Measurements from ENCODE around the gene ST8SIA4.

DNA sequence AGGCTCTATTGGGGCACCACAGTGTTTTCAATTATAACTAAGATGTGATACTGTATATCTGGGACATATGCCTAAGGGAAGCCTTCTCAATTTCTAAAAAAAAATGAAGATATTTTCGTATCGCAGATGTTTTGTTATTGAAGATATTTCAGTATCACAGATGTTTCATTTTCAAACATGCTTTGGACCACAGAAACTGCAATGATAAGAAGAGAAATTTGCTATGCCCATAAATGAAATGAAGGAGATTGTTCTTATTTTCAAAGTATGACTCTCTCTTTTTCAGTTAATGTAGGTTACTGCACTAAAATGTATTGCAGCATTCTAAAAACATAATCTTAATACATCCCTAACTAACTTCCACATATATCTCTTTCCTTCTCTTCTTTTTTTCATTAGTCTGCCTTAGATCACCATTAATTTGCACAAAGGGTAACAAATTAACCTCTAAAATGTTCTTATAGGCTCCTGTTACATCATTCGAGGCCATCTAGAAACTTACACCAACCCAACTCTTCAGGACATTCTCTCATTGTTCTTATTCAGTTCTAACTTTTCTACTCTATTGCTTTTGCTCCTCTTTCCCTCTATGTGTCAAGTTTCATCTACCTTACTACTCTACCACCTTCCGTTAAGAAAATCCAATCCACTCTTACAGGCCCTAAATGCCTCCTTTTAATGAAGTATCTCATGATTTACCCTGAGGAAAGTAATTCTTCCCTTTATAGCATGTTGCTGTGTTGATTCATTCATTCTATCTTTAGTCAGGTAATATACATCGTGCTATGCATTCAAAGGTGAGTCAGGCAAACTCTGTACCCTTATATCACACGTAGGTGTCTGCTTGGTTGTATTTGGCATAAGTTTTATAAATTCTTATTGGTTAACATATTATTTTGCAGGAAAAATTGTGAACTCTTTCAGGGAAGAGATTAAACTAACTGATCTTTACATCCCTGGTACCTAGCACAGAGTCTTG is 70.5 kb downstream of the ST8SIA4 start:
- TF ChIP-seq CTCF (IDR thresholded peaks at IDR 0.05; ENCODE audit: extremely low read depth in 1 of 2, insufficient read depth in 1 of 2, low read depth in 1 of 2, low read length in 2 of 2) (no peak), EZH2 (IDR thresholded peaks at IDR 0.05; ENCODE audit: borderline replicate concordance, low read depth, low read length, severe bottlenecking) (no peak), POLR2A (IDR thresholded peaks at IDR 0.05; ENCODE audit: low read depth, low read length) (no peak), JUN (IDR thresholded peaks at IDR 0.05; ENCODE audit: borderline replicate concordance, insufficient read depth, insufficient read length, low read depth) (no peak), MYC (IDR thresholded peaks at IDR 0.05; ENCODE audit: low read depth, low read length) (no peak)

Data from endothelial cell of umbilical vein (primary cell).